ENCODE measurements around the gene ARHGAP24.

DNA sequence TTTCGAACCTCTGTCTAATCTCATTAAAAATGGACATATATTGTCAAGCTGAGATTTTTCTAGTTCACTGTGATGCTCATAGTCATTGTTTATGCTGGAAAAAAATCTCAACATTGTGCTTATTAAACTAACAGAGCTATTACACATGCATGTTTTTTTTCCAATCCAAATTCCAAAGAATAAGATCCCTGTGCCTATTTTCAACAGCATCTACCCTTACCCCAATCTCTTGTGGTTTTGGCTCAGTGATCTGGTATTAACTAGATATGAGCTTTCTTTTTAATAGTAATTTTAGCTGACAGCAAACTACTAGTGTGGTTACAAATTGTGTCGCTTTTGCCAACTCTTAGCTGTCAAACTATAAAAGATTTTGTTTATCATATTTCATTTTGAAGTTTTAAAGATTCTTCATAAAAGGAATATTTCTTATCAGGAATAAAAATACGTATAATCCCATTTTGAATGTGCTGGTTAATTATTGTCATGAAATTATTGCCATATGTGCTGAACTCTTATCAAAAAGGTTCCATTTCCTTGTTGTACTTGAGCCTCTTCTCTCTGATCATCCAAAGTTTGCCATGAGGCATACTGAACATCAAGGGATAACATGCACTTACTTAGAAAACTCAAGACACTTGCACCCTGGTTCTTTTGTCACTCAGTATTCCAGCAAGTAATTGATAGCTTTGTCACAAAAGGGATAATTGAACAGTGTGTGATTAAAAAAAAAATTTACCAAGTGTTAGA is 241.2 kb downstream of the ARHGAP24 start:
- TF ChIP-seq CTCF (IDR thresholded peaks at IDR 0.05; ENCODE audit: insufficient read depth, low read length, poor library complexity, severe bottlenecking) (no peak), EZH2phosphoT487 (conservative IDR thresholded peaks at IDR 0.05; ENCODE audit: low read length) (no peak)
